Activated effector memory CD4-positive, alpha-beta T cell treated with anti-CD3 and anti-CD28 coated beads, Interleukin-2, amount 50 U/mL, for 16 hours (primary cell): ENCODE results near the gene KAT6B.

Experiments
- DNase-seq: peaks from one replicate; pipeline ENCODE4 v3.0.0-alpha.2; 2020

KAT6B gene

GRCh38 chr10:74824184-74824899, 2.1 kb upstream of the KAT6B start:
- peak; percentile 74 for DNase-seq

DNA sequence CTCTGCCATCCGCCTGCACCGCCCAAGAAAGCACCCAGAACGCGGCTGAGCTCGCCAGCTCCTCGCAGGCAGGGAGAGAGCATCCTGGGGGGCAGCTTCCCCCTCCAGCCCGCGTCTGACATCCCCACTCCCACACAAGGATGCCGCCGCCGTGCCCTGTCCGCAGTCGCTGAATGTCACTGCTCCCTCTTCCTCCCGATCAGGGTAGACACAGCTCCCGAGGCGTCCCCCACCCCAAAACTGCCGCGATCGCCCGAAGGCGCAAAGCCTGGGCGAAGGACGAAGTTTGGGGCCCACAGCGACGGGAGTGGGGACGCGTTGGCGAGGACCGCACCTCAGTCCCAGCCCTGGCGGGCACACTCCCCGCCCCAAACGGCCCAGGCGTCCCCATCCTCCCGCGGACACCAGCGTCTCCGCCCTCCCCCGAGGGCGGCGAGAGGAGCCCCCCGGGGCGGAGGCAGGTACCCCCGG, 1.5 kb upstream of the KAT6B start:
- DNase-seq: no peak

GRCh38 chr10:74825371-74826141, 844 bp upstream of the KAT6B start:
- peak; percentile 85 for DNase-seq

- no peak for DNase-seq
Observed at GRCh38 chr10:74827045-74827441, 643 bp downstream of the KAT6B start.

GRCh38 chr10:74827694-74828093, 1.3 kb downstream of the KAT6B start:
- no peak for DNase-seq

GRCh38 chr10:74828946-74829345, 2.5 kb downstream of the KAT6B start:
- no peak for DNase-seq

GRCh38 chr10:74831518-74832120, 5.2 kb downstream of the KAT6B start:
- no peak for DNase-seq

- no peak for DNase-seq
Observed at GRCh38 chr10:74835963-74836362, 9.6 kb downstream of the KAT6B start.

- no peak for DNase-seq
Observed at GRCh38 chr10:74836877-74837276, 10.5 kb downstream of the KAT6B start.

- no peak for DNase-seq
Observed at GRCh38 chr10:74837743-74838142, 11.3 kb downstream of the KAT6B start.

GRCh38 chr10:74839708-74840107, 13.3 kb downstream of the KAT6B start:
- DNase-seq: no peak

DNA sequence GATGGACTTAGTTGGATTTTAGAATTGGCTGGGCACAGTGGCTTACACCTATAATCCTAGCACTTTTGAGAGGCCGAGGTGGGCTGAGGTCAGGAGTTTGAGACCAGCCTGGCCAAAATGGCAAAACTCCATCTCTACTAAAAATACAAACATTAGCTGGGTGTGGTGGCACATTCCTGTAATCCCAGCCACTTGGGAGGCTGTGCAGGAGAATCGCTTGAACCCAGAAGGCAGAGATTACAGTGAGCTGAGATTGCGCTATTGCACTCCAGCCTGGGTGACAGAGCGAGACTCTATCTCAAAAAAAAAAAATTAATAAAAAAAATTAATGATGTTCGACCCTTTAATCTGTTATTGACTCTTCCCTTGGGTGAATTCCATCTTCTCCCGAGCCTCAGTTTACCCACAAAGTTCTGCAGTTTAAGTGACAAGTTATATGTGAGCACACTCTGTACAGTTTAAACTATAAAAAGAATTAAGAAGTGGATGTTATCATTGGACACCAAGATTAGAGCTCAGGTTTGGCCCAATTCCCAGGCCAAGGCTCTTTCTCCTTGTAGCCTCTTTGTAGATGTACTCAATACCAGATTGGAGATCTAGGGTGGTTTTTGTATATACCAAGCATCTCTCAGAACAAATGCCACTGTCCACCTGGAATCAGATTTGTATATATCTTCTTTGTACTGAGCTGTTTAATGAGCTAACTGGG, 15.0 kb downstream of the KAT6B start:
- DNase-seq: no peak

- no peak for DNase-seq
Observed at GRCh38 chr10:74842301-74842954, 16.0 kb downstream of the KAT6B start.

GRCh38 chr10:74846958-74847357, 20.6 kb downstream of the KAT6B start:
- DNase-seq: no peak

- no peak for DNase-seq
Observed at GRCh38 chr10:74851831-74852230, 25.4 kb downstream of the KAT6B start.

GRCh38 chr10:74852381-74852780, 26.0 kb downstream of the KAT6B start:
- DNase-seq: no peak

DNA sequence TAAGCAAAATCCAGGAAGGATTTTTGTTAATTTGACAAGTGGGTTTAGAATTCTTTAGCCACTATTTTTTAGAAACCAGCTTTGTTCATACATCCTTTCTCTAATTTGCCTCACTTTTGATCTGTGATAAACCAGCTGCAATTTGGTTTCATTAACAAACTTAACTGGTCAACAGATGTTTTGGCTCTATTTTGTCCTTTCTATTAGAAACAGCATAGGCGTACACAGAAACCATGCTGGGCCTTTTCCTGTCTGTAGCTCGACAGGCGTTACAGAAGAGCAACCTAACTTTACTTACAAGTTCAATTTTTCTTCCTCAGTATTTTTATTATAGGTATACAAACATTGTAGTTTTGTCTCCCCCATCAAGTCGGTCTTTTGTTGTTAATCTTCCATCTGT, 28.2 kb downstream of the KAT6B start:
- DNase-seq: no peak

- no peak for DNase-seq
Observed at GRCh38 chr10:74855027-74855426, 28.6 kb downstream of the KAT6B start.

DNA sequence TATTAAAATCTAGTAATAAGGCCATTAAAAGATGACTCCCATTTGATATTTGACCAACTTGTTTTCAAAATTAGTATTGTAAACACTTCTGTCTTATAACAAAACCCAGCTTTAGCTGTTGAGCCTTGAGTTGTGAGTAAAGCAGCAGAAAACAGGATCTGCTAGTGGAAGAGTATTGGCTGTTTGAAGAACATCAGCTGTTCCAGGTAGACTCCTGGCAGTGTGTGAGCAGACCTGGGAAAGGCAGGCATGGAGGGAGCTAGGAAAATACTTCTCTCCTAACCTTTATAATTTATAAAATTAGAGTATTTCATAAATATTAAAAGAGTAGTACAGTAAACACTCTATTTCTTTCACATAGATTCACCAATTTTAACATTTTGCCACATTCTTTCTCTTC, 29.0 kb downstream of the KAT6B start:
- DNase-seq: no peak

DNA sequence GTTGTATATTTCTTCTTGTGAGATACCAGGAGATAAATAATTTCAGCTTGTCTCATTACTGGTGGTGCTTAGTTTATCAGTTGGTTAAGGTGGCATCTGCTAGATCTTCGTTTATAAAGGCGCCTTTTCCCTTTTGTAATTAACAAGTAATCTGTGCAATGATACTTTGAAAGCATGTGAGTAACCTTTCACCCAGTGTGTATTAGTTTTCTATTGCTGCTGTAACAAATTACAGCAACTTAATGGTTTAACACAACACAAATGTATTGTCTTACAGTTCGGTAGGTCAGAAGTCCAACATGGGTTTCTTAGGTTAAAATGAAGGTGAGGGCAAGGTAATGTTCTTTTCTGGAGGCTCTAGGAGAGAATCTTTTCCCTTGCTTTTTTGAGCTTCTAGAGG, 30.5 kb downstream of the KAT6B start:
- DNase-seq: no peak

DNA sequence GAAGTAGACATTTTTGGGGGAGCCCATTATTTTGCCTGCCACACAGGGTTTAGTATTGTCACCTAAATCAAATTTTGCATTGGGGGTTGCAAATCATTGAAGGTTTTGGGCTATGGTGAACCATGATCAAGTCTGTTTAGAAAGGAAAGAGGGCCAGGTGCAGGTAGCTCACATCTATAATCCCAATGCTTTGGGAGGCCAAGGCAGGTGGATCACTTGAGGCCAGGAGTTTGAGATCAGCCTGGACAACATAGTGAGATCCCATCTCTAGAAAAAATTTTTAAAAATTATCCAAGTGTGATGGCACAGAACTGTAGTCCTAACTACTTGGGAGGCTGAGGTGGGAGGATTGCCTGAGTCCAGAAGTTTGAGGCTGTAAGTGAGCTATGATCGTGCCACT, 31.2 kb downstream of the KAT6B start:
- no peak for DNase-seq

GRCh38 chr10:74859546-74859945, 33.1 kb downstream of the KAT6B start:
- DNase-seq: no peak

GRCh38 chr10:74862625-74863024, 36.2 kb downstream of the KAT6B start:
- DNase-seq: no peak
